ENCODE results near the gene GNGT2. TPM values are rescaled to one million over a fixed set of nuclear protein-coding genes. Genes with fewer than 3 reads are reported as not detected.

The GNGT2 gene
- total RNA-seq, 1 donor from 2014 or later = 16.8 TPM

DNA sequence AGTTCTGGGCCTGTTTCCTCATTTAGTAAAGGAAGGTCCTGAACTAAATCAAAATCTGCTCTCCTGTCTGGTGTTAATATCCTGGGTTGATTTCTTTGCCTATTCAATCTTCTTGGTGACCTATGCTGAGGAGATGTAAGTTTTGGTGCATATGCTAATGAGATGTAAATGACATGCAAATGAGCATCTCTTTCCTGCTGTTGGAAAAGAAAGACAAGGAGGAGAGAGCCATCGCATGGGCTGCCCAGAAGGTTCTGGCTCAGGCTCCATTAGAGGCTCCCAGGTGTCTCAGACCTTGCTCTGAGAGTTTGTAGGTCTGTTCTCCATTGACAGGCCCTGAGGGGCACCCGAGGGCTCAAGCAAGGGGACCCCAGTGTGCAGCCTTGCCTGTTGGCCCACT lies 3.5 kb upstream of the GNGT2 start:
- Mint-ChIP-seq H3K27ac (peak overlapping the region; percentile 29), H3K4me1 (ENCODE audit: low read depth) (peaks cover 76% of the 10 kb centered on the region), H3K27me3 (ENCODE audit: low read depth) (no peaks in the 10 kb centered on the region), H3K36me3 (ENCODE audit: low read depth) (peaks cover 52% of the 10 kb centered on the region), H3K4me3 (ENCODE audit: low read depth) (peak overlapping the region; percentile 19), H3K9me3 (no peaks in the 10 kb centered on the region)
- intact Hi-C loops (cut with micrococcal nuclease) = no loop called here
- DNase-seq (ENCODE audit: low spot score) = no peak

DNA sequence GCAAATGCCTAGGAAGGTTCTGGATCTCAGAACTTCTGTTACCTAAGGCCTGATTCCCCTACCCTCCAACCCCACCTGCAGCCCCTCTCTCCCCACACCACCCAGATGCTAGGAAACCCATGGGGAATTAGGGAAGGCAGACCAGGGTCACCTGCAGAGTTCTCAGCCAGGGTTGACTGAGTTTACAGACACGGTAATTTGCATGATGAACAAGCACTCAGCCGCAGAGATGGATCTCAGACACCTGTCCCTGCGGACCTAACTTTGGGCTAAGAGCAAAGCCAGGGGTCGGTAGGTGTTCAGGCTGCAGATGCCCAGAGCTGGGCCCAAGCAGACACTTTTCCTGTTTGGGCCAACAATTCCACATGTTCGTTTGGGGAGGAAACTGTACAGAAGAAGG lies 3.0 kb upstream of the GNGT2 start:
- Mint-ChIP-seq H3K27ac (no peak overlapping the region), H3K9me3 (no peaks in the 10 kb centered on the region), H3K36me3 (ENCODE audit: low read depth) (peaks cover 49% of the 10 kb centered on the region), H3K27me3 (ENCODE audit: low read depth) (no peaks in the 10 kb centered on the region), H3K4me1 (ENCODE audit: low read depth) (peaks cover 77% of the 10 kb centered on the region), H3K4me3 (ENCODE audit: low read depth) (peak overlapping the region; percentile 1)
- no peak for DNase-seq (ENCODE audit: low spot score)
- intact Hi-C loops (cut with micrococcal nuclease) = no loop called here

DNA sequence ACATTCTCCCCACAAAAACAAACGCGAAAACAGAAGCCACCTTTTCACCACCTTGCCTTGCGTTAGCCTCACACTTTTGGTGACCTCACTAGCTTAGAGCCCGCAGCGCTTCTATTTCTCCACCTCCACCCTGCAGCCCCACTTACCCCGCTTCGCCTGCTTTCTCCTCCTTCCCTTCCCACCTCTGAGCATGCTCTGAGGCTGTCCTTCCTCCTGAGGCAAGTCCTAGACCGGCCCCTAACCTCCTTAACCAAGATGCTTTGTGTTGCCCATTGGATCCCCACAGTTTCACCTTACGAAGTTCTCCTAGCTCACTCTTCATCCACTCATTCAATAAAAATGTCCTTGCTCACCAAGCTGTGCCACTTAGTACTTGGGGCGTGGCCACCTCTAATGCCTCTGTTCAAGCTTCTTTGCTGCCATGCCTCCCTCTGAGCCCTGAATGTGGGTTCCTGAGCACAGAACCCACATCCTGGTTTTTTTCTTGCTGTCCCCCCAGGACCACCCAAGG lies 1.3 kb downstream of the GNGT2 start:
- H3K27ac Mint-ChIP-seq = peak overlapping the region; percentile 87
- H3K9me3 Mint-ChIP-seq = no peaks in the 10 kb centered on the region
- peaks cover 46% of the 10 kb centered on the region for H3K4me1 Mint-ChIP-seq (ENCODE audit: low read depth)
- H3K4me3 Mint-ChIP-seq (ENCODE audit: low read depth) = peak overlapping the region; percentile 91
- intact Hi-C loops (cut with micrococcal nuclease) = no loop called here
- DNase-seq (ENCODE audit: low spot score) = no peak
- no peaks in the 10 kb centered on the region for H3K27me3 Mint-ChIP-seq (ENCODE audit: low read depth)
- H3K36me3 Mint-ChIP-seq (ENCODE audit: low read depth) = peaks cover 22% of the 10 kb centered on the region

DNA sequence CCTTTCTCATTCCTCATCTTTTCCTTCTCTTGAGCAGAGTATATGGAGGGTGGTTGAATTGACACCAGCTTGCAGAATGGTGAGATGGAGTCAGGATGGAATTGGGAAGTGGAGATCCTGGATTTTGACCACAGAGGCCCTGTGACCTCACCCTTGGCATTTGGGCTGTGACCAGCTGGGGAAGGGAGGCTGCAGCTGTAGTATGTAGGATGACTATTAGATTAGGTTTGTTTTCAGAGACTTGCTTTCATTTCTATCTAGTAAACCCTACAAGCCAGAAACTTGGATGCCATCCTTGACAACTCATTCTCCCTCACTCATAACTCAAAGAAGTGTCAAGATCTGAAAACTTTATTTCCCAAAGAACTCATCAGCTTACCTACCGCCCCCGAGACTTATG lies 5.9 kb downstream of the GNGT2 start:
- Mint-ChIP-seq H3K9me3 (no peaks in the 10 kb centered on the region), H3K4me3 (ENCODE audit: low read depth) (no peak overlapping the region)

DNA sequence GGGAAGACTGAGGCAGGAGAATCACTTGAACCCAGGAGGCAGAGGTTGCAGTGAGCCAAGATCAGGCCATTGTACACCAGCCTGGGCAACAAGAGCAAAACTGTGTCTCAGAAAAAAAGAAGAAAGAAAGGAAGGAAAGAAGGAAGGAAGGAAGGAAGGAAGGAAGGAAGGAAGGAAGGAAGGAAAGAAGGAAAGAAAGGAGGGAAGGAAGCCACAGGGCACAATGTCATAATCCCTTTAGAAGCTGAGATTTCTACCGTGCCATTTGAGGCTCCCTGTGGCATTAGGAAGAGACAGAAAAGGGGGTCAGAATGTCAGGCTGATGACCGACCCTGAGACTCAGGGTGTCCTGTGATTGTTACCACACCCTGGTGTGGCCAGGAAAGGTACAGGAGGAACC lies 6.6 kb downstream of the GNGT2 start:
- H3K36me3 Mint-ChIP-seq (ENCODE audit: low read depth) = peaks cover 6% of the 10 kb centered on the region
- no peak overlapping the region for H3K27ac Mint-ChIP-seq
- no peaks in the 10 kb centered on the region for H3K9me3 Mint-ChIP-seq
- H3K4me1 Mint-ChIP-seq (ENCODE audit: low read depth) = peaks cover 3% of the 10 kb centered on the region
- no peaks in the 10 kb centered on the region for H3K27me3 Mint-ChIP-seq (ENCODE audit: low read depth)
- no peak overlapping the region for H3K4me3 Mint-ChIP-seq (ENCODE audit: low read depth)
- DNase-seq (ENCODE audit: low spot score) = no peak
- intact Hi-C loops (cut with micrococcal nuclease) = no loop called here

More for the DNA sequence above, 5.9 kb downstream of the GNGT2 start:
- H3K36me3 Mint-ChIP-seq (ENCODE audit: low read depth) = peaks cover 6% of the 10 kb centered on the region
- intact Hi-C loops (cut with micrococcal nuclease) = no loop called here
- H3K27ac Mint-ChIP-seq = no peak overlapping the region
- peaks cover 10% of the 10 kb centered on the region for H3K4me1 Mint-ChIP-seq (ENCODE audit: low read depth)
- DNase-seq (ENCODE audit: low spot score) = no peak
- no peaks in the 10 kb centered on the region for H3K27me3 Mint-ChIP-seq (ENCODE audit: low read depth)

DNA sequence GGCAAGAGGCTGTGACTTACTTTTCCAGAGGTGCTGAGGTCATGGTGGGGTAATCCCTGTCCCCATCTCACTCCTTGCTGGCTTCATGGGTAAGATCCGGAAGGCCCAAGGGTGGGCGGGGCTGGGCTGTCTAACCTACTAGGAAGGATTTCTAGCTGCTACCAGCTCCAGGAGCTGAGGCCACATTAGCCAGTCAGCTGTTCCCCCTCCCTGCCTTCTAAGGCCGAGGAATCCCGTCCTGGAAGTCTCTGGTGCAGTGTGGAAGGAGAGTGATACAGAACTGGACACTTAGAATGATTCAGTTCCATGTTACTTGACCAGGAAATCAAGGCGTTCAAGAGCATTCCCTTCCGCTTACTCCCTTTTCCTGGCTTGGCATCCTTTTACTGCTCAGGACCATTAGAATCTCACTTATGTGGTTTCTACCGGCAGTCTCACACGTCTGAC lies 8.9 kb downstream of the GNGT2 start:
- Mint-ChIP-seq H3K4me1 (ENCODE audit: low read depth) (peaks cover 3% of the 10 kb centered on the region), H3K27ac (no peak overlapping the region), H3K4me3 (ENCODE audit: low read depth) (no peak overlapping the region), H3K36me3 (ENCODE audit: low read depth) (peaks cover 6% of the 10 kb centered on the region), H3K27me3 (ENCODE audit: low read depth) (no peaks in the 10 kb centered on the region), H3K9me3 (no peaks in the 10 kb centered on the region)
- intact Hi-C loops (cut with micrococcal nuclease) = no loop called here
- DNase-seq (ENCODE audit: low spot score) = no peak

DNA sequence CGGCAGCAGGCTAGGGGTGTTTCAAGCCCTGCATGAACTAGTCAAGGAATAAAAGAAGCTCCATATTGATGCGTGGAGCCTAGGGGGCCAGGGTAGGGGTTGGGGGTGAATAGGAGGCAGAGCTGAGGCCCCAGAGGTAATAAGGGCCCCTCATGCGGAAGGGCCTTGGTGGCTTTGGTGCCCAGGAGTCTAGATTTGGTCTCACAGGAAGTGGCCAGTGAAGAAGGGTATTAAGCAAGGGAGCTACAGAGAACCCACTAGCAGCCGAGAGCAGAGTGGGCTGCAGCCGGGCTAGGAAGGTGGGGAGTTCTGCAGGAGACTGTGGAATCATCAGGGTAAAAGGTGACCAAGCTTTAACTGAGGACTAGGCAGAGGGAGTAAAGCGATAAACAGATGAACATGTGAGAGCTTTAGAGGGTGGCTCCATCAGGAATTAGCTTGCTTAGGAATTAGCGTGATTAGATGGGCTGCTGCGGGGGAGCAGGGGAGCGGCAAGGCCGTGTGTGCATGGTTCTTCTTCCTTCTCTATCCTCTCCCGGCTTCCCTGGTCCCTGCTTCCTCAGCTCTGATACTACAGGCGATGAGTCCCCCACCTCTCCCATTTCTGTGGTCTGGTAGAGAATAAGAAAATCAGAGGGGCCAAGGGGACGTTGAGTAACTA lies 9.8 kb downstream of the GNGT2 start:
- H3K27ac Mint-ChIP-seq = no peak overlapping the region
- peaks cover 12% of the 10 kb centered on the region for H3K4me1 Mint-ChIP-seq (ENCODE audit: low read depth)
- no peaks in the 10 kb centered on the region for H3K9me3 Mint-ChIP-seq
- no peaks in the 10 kb centered on the region for H3K36me3 Mint-ChIP-seq (ENCODE audit: low read depth)
- no peak for DNase-seq (ENCODE audit: low spot score)
- no peaks in the 10 kb centered on the region for H3K27me3 Mint-ChIP-seq (ENCODE audit: low read depth)
- intact Hi-C loops (cut with micrococcal nuclease) = no loop called here
- H3K4me3 Mint-ChIP-seq (ENCODE audit: low read depth) = no peak overlapping the region

DNA sequence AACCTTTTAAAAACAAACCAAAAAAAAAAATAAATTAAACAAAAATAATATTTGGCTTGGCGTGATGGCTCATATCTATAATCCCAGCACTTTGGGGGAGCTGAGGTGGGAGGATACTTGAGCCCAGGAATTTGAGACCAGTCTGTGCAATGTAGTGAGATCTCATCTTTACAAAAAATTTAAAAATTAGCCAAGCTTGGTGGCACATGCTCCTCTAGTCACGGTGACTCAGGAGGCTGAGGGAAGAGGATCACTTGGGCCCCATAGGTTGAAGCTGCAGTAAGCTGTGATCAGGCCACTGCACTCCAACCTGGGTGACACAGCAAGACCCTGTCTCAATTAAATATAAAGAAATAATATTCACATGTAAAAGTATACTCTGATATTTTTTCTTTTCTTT lies 12.2 kb downstream of the GNGT2 start:
- H3K4me3 Mint-ChIP-seq (ENCODE audit: low read depth) = no peak overlapping the region
- no peaks in the 10 kb centered on the region for H3K36me3 Mint-ChIP-seq (ENCODE audit: low read depth)
- H3K9me3 Mint-ChIP-seq = no peaks in the 10 kb centered on the region
- no peak for DNase-seq (ENCODE audit: low spot score)
- no peak overlapping the region for H3K27ac Mint-ChIP-seq
- H3K4me1 Mint-ChIP-seq (ENCODE audit: low read depth) = peaks cover 27% of the 10 kb centered on the region
- intact Hi-C loops (cut with micrococcal nuclease) = loop anchor here (10.0 kb wide), 3 partner anchors 293 to 547 kb away; partner anchors contain the start of gene UBE2Z
- H3K27me3 Mint-ChIP-seq (ENCODE audit: low read depth) = no peaks in the 10 kb centered on the region

DNA sequence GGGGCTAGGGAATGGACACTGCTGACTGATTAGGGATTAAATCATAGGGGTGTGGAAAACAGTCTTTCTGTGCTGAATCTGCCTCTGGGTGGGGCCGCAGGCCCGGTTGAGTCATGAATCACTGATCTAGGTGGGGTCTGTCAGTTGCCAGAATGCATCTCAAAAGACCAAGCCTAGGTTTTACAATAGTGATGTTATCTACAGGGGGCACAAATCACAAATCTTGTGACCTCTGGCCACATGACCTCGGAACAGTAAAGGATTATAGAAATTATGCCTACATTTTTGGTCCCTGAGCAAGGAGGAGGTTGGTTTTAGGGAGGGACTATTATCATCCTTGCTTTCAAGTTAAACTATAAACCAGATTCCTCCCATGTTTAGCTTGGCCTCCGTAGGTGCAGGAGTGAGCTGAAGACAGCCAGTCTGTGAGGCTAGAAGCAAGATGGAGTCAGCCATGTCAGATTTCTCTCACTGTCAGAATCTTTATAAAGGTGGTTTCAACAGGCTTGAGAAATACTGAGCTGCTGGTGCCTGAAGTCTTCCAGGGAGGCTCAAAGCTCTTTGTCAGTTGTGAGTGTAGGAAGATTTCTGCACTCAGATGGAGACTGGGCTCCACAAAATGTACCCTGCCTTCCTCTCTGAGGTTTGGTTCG lies 12.9 kb downstream of the GNGT2 start:
- H3K27me3 Mint-ChIP-seq (ENCODE audit: low read depth) = no peaks in the 10 kb centered on the region

DNA sequence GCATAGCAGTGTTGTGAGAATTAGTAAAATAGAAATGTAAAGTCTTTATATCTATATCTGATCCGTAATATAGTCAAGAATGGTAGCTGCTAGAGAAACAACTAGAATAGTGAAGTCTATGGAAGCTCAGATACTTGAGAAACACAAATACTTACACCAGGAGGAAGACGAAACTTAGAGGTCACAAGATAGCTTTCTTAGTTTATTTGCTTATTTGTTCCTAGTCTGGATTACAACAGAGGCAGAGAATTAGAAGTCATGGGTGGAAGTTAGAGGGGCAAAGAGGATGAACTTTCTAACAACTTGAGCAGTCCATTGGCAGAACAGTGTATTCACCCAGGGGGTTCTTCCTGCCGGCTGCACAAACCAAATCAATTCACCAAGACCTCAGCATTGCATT lies 13.9 kb downstream of the GNGT2 start:
- intact Hi-C loops (cut with micrococcal nuclease) = loop anchor here (10.0 kb wide), 3 partner anchors 292 to 548 kb away; partner anchors contain the start of gene UBE2Z
- peaks cover 31% of the 10 kb centered on the region for H3K4me1 Mint-ChIP-seq (ENCODE audit: low read depth)
- H3K27ac Mint-ChIP-seq = no peak overlapping the region
- H3K27me3 Mint-ChIP-seq (ENCODE audit: low read depth) = no peaks in the 10 kb centered on the region
- DNase-seq (ENCODE audit: low spot score) = no peak
- no peak overlapping the region for H3K4me3 Mint-ChIP-seq (ENCODE audit: low read depth)
- no peaks in the 10 kb centered on the region for H3K9me3 Mint-ChIP-seq
- no peaks in the 10 kb centered on the region for H3K36me3 Mint-ChIP-seq (ENCODE audit: low read depth)

More for the DNA sequence above, 12.9 kb downstream of the GNGT2 start:
- Mint-ChIP-seq H3K36me3 (ENCODE audit: low read depth) (no peaks in the 10 kb centered on the region), H3K27ac (no peak overlapping the region), H3K4me3 (ENCODE audit: low read depth) (no peak overlapping the region), H3K9me3 (no peaks in the 10 kb centered on the region), H3K4me1 (ENCODE audit: low read depth) (peaks cover 27% of the 10 kb centered on the region)
- no peak for DNase-seq (ENCODE audit: low spot score)
- intact Hi-C loops (cut with micrococcal nuclease) = loop anchor here (10.0 kb wide), 3 partner anchors 293 to 547 kb away; partner anchors contain the start of gene UBE2Z

DNA sequence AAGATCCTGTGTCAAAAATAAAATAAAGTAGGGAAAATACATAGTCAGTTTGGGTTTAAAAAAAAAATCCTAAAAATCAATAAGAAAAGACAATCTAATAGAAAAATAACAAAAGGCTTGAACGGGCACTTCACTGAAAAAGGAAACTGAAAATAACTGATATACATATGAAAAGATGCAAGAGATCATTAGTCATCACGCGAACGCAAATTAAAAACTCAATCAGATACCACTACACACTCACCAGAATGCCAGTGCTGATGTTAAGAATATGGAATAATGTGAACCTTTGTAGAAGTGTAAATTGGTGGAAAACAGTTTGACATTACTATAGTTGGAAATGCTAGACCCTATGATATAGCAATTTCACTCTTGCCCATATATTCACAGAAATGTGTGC lies 14.6 kb downstream of the GNGT2 start:
- intact Hi-C loops (cut with micrococcal nuclease) = loop anchor here (2.0 to 10.0 kb wide), 4 partner anchors 23 to 549 kb away; partner anchors contain the start of gene UBE2Z
- H3K27me3 Mint-ChIP-seq (ENCODE audit: low read depth) = no peaks in the 10 kb centered on the region
- DNase-seq (ENCODE audit: low spot score) = no peak
- H3K4me1 Mint-ChIP-seq (ENCODE audit: low read depth) = peaks cover 34% of the 10 kb centered on the region
- peak overlapping the region; percentile 71 for H3K27ac Mint-ChIP-seq
- H3K36me3 Mint-ChIP-seq (ENCODE audit: low read depth) = no peaks in the 10 kb centered on the region
- H3K4me3 Mint-ChIP-seq (ENCODE audit: low read depth) = no peak overlapping the region
- H3K9me3 Mint-ChIP-seq = no peaks in the 10 kb centered on the region

DNA sequence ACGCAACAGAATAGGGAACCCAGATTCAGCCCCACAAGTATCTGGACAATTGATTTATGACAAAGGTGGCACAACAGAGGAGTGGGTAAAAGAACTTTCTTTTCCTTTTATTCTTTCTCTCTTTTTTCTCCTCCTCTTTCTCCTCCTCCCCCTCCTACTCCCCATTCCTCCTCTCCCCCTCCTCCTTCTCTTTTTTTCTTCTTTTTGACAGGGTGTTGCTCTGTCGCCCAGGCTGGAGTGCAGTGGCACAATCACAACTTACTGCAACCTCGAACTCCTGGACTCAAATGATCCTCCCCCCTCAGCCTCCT lies 16.1 kb downstream of the GNGT2 start:
- Mint-ChIP-seq H3K36me3 (ENCODE audit: low read depth) (no peaks in the 10 kb centered on the region), H3K4me3 (ENCODE audit: low read depth) (peak overlapping the region; percentile 50), H3K27ac (peak overlapping the region; percentile 51), H3K27me3 (ENCODE audit: low read depth) (no peaks in the 10 kb centered on the region), H3K4me1 (ENCODE audit: low read depth) (peaks cover 37% of the 10 kb centered on the region), H3K9me3 (no peaks in the 10 kb centered on the region)
- intact Hi-C loops (cut with micrococcal nuclease) = loop anchor here (2.0 to 10.0 kb wide), 5 partner anchors 25 to 551 kb away; partner anchors contain the start of gene UBE2Z
- no peak for DNase-seq (ENCODE audit: low spot score)

All from activated T-helper 2 cell treated with anti-CD3 and anti-CD28 coated beads, Interferon-gamma antibody, Interleukin-2, Interleukin-4, amounts not matched to agents 10 μg/mL and 5 μg/mL and 100 μg/mL, durations not matched to agents 14 hours and 24 hours and 36 hours (primary cell).